ENCODE results near the gene GPR141. TPM values are rescaled to one million over a fixed set of nuclear protein-coding genes. Genes with fewer than 3 reads are reported as not detected.

Gene GPR141
- total RNA-seq, 4 donors from 2014 or later = 0.65 to 4.9 (median 1.1) TPM

- DNase-seq (ENCODE audit: low spot score) (no peak), ATAC-seq (ENCODE audit: low FRiP score) (no peak)
- no peak for TF ChIP-seq CTCF (IDR thresholded peaks at IDR 0.05)
Observed at GRCh38 chr7:37684927-37685326, 1.4 kb downstream of the GPR141 start.

- no peak for ATAC-seq (ENCODE audit: low FRiP score)
- no peak for DNase-seq (ENCODE audit: low spot score)
- TF ChIP-seq CTCF (IDR thresholded peaks at IDR 0.05) = no peak
Observed at GRCh38 chr7:37686556-37687345, 3.2 kb downstream of the GPR141 start.

GRCh38 chr7:37690206-37690605 is 6.6 kb downstream of the GPR141 start:
- TF ChIP-seq CTCF (IDR thresholded peaks at IDR 0.05) = no peak
- DNase-seq (ENCODE audit: low spot score) = no peak
- ATAC-seq (ENCODE audit: low FRiP score) = no peak

GRCh38 chr7:37694208-37695094 is 10.9 kb downstream of the GPR141 start:
- DNase-seq (ENCODE audit: low spot score) = no peak
- no peak for TF ChIP-seq CTCF (IDR thresholded peaks at IDR 0.05)
- ATAC-seq (ENCODE audit: low FRiP score) = no peak

GRCh38 chr7:37698276-37698675 is 14.7 kb downstream of the GPR141 start:
- no peak for DNase-seq (ENCODE audit: low spot score)
- no peak for TF ChIP-seq CTCF (IDR thresholded peaks at IDR 0.05)
- ATAC-seq (ENCODE audit: low FRiP score) = no peak

- no peak for TF ChIP-seq CTCF (IDR thresholded peaks at IDR 0.05)
- DNase-seq (ENCODE audit: low spot score) = no peak
- no peak for ATAC-seq (ENCODE audit: low FRiP score)
Observed at GRCh38 chr7:37698782-37699181, 15.2 kb downstream of the GPR141 start.

Data from omental fat pad (tissue), 4 donors.